DMS79 treated with DMSO at 0.1 percent for 48 hours (cell line): ENCODE data around the gene ANLN.
A peak's percentile ranks its signal among the peaks of the same experiment; 100 is the strongest.
"Not testable (repeated sequence)": the region's sequence is repeated elsewhere in the genome, so short reads cannot be mapped to it uniquely, and the experiment has no call there.

Experiments used
- DNase-seq: peaks from one replicate; lab custom pipeline; 2025; lab: John Stamatoyannopoulos, UW

The ANLN gene

DNA sequence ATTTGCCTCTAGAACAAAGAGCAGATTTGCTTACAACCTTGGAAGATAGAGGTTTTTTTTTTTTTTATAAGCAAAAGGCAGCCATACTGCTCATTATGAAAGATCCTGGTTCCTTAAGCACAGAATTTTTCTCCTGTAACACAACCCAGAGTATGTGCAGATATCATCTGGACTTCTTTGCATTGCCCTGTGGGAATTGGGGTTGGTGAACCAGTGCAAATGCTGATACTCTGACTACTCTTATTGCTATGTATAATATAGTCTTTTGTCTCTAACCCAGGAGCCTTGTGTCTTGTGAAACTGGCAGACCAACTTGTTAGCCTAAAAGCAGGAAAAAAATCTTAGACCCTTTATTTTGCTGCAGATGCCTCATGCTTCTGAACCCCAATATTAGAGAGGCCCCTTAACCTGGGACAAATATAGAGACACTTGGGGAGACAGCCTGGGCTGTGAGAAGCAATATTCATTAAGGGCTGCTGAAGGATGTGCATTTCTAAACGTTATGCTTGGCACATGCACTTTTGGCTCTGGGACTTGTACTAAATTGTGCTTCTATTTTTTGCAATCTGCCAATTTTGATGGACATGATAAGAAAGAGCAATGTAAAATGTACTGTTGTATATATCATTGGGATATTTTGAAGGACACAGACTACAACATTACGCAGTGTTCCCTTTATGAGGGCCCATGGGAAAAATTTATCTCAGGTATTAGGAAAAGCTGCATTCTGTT, 78.9 kb downstream of the ANLN start:
- DNase-seq, result no peak

DNA sequence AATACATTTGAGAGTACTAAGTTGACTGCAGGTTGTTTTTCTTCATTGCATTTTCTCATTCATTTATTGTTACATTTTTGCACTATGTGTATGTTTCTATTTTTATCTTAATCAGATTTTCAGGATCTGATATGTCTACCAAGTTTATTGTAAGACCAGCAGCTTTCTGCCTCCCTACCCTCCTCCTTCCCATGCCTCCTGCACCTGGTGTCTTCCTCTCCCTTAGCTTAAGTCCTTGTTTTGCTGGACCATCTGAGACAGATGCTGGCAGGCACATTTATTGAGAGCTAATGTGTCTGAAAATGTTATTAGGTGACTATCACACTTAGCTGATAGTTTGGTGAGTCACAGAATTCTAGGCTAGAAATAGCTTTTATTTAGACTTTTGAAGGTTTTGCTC, 79.6 kb downstream of the ANLN start:
- DNase-seq, result no peak

DNA sequence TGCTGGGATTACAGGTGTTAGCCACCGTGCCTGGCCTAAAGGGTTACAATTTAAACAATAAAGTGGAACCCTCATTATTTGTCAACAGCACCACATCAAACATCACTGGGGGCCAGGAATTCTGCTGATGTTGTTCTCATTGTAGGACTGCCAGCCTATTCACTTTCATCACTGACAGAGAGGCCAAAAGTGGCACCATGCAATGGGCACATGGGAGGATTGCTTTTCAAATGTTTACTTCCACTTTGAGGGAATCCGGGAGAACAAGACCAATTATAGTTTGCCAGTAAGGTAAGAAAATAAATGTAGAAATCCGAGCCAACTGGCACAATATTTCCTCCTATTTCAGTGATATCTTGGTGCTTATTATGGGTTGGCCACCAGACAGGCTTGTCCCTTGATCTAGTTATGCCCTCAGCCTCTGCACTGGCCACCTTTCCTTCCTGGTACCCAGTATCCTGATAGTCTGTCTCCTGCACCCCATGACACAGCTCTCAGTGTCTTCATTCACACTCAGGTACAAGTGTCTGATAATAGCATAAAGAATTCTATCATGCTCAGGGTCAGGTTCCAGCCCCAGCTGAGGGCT, 82.6 kb downstream of the ANLN start:
- DNase-seq, result no peak

DNA sequence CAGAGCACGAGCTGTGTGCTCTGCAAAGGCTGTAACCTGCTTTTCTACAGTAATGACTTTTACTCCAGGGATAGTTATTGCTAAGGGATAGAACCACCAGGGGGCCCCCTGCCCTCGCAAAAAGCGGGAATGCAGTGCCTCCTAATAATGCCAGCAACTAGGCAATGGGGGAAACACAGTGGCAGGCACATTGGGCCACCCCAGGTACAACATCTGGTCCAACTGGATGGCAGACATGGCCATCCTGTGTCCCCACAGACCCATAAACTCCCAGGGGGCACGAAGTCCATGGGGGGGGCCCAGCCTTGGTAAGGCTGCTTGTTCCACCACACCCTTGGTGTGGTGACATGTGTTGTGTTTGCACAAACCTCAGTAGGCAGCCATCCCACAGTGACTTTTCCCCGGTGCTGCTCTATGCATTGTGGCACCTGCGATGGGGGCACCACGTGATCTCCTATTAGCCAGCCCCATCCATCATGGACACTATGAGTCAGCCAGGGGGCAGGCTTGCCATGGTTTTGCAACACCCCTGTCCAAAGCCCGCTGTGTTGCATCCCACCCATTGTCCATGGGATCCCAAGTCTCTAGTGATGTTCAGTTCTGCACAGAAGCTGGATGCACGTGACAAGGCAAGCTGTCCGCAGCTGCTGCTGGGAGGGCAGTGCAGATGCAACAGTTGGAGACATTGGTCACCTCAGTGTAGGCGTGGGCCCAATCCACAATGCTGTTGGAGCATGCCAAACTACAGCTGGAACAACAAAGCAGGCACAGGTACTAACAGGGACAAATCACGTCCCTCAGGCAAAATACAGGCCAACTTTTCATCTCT, 84.0 kb downstream of the ANLN start:
- no peak for DNase-seq

DNA sequence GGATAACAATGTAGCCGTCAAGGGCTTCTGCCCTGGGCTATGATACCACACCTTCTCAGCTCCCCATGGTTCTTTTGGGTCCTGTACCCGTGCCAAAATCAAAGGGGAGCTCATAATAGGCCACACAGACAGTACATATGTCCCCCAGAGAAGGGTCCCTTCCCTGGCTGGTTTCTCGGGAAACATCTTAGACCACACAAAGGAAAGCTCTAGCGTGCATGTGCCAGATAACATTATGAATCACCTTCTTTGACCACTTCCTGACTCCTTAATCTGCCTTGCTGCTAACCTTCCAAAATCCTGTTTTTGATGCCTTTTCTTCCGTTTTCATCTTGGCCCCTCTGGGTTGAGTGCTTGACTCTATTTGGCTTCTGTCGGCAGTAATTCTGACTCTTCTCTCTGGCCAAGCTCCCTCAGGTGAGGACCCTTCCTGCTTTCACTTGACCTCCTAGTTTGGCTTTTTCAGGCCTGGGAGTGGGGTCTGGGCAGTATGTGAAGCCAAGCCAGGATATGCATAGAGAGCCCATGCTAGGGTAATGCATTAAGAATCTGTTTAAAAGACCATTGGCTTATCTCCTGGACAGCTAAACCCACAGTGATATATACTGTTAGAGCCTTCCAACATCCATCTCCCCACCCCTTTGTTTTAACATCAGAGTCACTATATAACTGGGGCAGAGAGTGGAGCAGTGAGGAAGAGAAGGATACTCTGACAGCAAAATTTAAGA, 84.8 kb downstream of the ANLN start:
- no peak for DNase-seq

DNA sequence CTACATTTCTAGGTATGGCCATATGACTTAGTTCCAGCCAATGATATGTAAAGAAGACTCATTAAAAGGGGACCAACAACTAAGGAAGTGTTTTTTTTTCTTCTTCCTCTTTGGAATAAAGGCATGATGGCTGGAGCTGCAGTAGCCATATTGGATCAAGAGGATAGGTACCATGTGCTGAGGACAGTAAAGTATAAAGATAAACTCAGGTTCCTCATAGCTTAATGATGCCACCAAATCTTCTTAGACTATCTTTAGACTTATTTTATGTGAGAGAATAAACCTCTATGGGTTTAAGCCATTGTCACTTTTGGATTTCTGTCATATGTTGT, 85.3 kb downstream of the ANLN start:
- no peak for DNase-seq

DNA sequence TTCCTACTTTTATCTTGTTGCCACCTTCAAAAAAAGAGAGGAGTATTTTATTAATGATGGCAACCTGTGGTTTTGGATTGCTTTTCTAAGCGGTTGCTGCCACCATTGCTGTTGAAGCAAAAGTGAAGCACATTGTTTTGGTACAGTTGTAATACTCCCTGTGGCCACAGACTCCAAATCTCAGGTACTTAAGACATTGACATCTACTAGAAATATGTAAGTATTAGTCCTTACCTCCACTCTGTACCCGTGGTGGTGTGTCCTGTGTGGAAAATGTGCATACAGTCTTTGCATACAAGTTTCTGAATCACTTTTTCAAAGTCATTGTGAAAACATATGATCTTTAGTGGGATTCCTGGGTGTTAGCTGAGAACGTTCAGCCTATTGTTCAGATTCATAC, 85.7 kb downstream of the ANLN start:
- DNase-seq, result no peak

DNA sequence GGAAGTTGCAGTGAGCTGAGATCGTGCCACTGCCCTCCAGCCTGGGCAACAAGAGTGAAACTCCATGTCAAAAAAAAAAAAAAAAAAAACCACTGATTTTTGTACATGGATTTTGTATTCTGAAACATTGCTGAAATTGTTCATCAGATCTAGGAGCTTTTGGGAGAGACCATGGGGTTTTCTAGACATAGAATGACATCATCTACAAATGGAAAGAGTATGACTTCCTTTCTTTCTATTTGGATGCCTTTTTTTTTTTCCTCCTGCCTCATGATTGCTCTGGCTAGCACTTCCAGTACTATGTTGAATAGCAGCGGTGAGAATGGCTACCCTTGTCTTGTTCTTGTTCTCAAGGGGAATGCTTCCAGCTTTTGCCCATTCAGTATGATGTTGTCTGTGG, 89.1 kb downstream of the ANLN start:
- DNase-seq, result no peak

DNA sequence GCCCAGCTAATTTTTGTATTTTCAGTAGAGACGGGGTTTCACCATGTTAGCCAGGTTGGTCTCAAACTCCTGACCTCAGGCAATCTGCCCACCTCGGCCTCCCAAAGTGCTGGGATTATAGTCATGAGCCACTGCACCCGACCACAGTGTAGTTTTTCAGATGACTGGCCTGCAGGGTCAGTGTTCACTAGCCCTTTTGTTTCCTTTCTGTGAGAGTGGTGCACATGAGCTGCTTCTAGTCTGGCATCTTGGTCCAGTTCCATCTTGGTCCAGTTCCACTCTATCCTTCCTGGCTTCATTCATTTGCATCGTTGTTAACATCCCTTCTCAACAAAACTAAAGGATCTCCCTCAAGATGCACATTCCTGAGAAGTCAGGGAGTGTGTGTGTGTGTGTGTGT, 94.2 kb downstream of the ANLN start:
- DNase-seq, result not testable (repeated sequence)

DNA sequence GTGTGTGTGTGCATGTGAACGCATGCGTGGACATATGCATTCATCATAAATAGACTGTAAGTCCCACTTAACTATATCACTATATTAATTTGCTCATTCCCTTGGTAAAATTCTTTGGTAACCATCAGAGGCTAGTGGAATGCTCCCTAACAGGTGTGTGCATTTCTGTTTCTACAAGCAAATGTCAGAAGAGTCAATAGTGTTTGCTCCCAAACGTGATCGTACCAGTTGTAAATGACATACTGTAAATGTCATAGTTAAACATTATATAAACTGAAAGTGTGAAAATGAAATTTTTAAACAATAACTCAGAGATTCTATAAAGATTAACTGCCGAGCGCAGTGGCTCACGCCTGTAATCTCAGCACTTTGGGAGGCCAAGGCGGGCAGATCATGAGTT, 94.6 kb downstream of the ANLN start:
- no peak for DNase-seq

DNA sequence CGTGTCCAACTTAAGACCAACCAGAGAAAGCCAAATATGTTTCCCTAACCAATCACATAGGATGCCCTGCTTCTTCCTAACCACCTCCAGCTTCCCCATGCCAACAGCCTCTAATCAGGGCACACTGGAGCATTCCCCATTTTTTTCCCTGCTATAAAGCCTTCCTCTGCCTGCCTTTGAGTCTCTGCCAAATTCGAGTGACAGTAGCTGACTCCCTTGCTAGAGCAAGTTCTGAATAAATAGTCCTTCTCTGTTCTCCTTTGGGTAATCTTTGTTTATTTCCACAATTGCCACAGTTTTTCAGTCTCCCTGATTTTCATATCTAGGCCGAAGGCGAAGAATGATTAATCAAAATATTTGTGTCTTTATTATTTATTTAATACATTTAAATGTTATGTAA, 96.7 kb downstream of the ANLN start:
- DNase-seq, result no peak

DNA sequence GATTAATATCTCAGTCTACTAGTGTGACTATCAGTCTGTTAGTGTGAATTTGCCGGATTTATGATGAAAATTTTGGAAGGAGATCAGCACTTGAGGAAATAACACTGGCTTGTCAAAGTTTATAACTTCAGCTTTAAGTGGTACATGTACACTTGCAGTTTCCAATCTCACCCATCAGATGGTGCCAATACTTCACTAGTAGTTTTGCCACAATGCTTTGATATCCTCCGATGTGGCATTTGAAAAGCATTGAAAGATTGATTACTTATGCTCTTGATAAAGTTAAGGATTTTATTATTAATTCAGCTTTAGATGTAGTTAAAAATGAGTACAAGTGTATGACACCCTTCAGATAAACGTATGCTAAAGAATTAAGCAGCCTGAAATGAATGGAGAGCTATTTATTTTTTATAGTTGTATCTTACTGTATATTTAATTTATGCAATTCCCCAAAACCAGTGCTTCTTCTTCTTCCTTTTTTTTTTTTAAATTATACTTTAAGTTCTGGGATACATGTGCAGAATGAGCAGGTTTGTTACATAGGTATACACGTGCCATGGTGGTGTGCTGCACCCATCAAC, 98.2 kb downstream of the ANLN start:
- DNase-seq, result peak; percentile 45

DNA sequence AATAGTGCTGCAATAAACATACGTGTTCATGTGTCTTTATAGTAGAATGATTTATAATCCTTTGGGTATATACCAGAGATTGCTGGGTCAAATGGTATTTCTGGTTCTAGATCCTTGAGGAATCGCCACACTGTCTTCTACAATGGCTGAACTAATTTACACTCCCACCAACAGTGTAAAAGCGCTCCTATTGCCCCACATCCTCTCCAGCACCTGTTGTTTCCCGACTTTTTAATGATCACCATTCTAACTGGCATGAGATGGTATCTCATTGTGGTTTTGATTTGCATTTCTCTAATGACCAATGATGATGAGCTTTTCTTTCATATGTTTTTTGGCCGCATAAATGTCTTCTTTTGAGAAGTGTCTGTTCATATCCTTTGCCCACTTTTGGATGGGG, 99.0 kb downstream of the ANLN start:
- not testable (repeated sequence) for DNase-seq

DNA sequence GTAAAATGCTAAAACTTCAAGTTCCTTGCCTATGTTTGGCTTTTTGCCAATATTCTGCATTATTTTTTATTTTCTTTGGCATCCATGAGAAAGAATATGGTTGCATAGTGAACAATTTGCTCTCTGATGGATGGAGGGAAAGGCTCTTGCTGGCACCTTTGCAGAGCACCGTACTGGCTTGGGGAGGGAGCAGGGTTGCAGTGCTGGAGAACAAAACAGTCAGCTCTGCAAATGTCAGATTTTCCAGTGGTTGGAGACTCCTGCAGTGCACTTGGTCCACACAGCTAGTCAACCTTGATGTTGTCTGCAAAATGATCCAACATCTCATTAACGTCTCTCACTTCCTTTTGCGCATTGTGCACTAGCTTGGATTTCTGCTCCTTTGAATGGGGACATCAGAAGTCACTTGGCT, 100.8 kb downstream of the ANLN start:
- DNase-seq, result no peak

DNA sequence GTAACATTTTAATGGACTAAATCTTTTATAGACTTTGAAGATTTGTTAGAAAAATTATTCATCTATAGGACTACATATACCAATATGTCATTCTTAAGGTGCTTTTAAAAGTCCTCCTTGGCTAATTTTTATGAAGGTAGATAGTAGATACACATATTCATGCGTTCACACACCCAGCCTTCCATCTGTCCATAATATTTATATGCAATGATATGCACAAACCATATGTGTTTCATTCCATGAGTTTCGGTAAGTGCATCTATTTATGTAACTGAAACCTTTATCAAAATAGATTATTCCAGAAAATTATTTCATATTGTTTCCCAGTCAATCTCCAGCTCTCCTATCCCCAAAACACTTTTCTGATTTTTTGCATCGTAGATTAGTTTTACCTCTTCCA, 101.7 kb downstream of the ANLN start:
- no peak for DNase-seq

DNA sequence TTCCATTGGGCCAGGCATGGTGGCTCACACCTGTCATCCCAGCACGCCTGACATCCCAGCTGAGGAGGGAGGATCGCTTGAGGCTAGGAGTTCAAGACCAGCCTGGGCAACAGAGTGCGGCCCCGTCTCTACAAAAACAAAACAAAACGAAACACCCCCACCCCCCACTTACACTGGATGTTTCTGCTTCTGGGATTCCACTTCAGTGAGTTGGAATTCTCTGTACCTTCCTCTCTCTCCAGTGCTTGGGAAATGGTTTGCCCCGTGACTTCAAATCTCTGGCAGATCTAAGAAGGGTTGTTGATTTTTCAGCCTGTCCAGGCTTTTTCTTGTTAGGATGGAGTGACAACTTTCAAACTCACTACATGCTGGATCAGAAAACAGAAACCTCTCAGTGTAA, 106.9 kb downstream of the ANLN start:
- no peak for DNase-seq

DNA sequence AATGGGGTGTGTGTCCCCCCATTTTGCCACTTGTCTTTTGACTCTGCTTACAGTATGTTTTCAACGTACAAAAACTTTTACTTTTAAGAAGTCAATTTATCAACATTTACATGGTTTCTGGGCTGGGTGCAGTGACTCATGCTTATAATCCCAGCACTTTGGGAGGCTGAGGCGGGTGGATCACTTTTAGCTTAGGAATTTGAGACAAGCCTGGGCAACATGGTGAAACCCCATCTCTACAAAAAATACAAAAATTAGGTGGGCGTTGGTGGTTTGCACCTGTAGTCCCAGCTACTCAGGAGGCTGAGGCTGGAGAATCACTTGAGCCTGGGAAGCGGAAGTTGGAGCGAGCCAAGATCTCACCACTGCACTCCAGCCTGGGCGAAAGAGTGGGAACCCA, 107.5 kb downstream of the ANLN start:
- DNase-seq, result not testable (repeated sequence)

DNA sequence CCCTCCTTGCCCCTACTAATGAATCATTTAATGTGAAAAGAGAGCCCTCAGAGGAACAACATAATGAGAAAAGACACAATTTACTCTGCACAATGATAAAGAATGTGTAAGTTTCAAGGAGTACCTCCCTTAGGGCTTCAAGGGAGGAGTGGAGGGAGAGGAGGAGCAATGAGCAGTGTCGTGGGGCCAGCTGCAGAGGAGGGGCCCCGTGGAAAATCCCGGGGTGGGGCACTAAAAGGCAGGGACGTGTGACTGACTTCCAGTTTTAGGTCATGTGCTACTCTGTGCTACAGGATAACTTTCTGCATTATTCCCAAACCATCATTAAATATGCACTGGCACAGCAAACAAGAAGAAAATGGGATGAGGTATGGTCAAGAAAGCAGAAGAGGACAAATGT, 108.1 kb downstream of the ANLN start:
- DNase-seq, result no peak
